LNCaP clone FGC (cell line): ENCODE data around the gene LRRN2.
"Not testable (repeated sequence)": the region's sequence is repeated elsewhere in the genome, so short reads cannot be mapped to it uniquely, and the experiment has no call there.

ENCODE experiments used
- DNase-seq: peaks from one replicate; pipeline ENCODE4 v3.0.0-alpha.2; 2011; ENCODE audit warnings: low read depth
- H3K4me3 ChIP-seq: 2 replicates; pipeline ENCODE4 v1.5.1; 2011; ENCODE audit warnings: mild to moderate bottlenecking, low read depth, low read length, control low read depth
- TF ChIP-seq, protein P1 (sequence below): IDR thresholded peaks from 2 replicates; pipeline ENCODE4 v1.5.1; 2012; ENCODE audit warnings: mild to moderate bottlenecking; ENCODE audit not compliant: control insufficient read depth, insufficient read depth; ENCODE audit errors: extremely low read depth

The LRRN2 gene

DNA sequence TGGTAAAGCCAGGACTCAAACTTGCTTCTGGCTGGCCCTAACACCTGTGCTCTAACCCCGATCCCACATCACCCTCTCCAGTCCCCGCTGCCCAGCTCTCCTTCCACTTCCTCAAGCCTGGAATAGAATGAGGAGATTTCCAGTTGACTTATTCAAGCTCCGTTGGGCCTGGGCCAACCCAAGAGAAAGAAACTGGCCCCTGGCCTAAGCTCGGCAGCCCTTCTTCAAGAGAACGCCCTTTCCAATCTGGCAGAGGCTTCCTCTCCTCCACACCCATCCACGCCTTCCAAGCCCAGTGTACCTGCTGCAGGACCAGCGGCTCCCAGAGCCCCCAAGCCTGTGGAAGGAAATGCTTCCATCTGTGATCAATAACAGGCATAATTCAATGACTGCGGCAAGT is 51.9 kb downstream of the LRRN2 start:
- no peak for DNase-seq
- TF ChIP-seq, protein P1, sequence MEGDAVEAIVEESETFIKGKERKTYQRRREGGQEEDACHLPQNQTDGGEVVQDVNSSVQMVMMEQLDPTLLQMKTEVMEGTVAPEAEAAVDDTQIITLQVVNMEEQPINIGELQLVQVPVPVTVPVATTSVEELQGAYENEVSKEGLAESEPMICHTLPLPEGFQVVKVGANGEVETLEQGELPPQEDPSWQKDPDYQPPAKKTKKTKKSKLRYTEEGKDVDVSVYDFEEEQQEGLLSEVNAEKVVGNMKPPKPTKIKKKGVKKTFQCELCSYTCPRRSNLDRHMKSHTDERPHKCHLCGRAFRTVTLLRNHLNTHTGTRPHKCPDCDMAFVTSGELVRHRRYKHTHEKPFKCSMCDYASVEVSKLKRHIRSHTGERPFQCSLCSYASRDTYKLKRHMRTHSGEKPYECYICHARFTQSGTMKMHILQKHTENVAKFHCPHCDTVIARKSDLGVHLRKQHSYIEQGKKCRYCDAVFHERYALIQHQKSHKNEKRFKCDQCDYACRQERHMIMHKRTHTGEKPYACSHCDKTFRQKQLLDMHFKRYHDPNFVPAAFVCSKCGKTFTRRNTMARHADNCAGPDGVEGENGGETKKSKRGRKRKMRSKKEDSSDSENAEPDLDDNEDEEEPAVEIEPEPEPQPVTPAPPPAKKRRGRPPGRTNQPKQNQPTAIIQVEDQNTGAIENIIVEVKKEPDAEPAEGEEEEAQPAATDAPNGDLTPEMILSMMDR, result no peak
- H3K4me3 ChIP-seq, result no peak overlapping the region

DNA sequence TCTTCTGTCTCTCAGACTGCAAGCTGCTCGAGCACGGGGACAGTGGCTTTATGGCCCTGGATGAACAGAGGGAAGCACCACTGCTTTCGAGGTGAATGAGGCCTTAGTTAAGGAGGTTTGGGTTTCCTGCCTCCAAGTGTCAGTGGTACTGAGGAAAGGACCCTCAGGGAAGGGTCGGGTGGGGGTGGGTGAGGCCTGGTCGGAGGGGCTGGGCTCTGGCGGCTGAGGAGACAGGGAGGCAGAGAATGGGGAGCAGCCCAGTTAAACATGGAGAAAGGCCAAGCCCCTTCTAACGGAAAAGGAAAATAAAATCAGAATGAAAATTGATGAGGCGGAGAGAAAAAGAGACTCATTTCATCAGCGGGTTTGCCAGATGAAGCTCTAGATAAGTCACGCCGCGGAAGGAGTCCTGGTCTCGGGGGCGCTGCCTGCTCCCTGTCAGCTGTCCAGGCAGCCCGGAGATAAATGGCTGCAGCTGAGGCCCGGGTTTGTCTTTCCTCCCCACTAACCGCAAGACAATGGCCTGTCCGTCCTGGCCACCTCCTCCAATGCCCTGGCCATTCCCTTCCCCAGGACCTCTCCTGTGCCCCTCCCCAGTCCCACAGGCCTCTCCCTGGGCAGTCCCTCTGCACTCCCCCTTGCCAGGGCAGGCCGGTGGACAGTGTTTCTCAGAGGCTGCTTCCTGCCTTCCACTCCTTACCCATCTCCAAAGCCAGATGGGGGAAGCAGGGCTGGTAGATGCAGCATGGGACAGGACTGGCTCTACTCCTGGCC is 55.2 kb downstream of the LRRN2 start:
- TF ChIP-seq, protein P1, result no peak
- no peak overlapping the region for H3K4me3 ChIP-seq
- DNase-seq, result no peak

DNA sequence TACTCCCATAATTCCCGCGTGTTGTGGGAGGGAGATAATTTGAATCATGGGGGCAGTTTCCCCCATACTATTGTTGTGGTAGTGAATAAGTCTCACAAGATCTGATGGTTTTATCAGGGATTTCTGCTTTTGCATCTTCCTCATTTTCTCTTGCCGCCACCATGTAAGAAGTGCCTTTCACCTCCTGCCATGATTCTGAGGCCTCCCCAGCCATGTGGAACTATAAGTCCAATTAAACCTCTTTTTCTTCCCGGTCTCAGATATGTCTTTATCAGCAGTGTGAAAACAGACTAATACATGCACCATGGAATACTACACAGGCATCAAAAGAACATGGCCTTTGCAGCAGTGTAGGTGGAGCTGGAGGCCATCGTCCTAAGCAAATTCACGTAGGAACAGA is 56.1 kb downstream of the LRRN2 start:
- not testable (repeated sequence) for H3K4me3 ChIP-seq, DNase-seq

DNA sequence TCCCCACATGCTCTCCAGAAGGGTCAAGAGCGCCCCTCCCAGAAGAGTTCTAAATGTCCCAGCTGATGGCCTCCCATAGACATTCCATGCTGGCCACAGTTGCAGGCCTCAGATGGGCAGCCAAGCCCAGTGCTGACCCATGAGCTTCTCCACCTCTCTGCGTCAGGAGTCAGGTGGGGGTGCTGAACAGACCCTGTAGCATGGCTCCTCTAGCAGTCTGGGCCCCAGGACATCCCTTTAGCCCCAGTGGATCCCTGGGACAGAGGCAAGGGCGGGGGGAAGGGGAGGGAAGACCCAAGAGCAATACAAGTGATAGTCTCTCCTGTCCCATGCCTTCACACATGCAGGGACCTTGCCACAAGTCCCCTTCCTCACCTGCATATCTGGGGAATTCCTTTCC is 56.7 kb downstream of the LRRN2 start:
- no peak for DNase-seq
- TF ChIP-seq, protein P1, result no peak
- no peak overlapping the region for H3K4me3 ChIP-seq

DNA sequence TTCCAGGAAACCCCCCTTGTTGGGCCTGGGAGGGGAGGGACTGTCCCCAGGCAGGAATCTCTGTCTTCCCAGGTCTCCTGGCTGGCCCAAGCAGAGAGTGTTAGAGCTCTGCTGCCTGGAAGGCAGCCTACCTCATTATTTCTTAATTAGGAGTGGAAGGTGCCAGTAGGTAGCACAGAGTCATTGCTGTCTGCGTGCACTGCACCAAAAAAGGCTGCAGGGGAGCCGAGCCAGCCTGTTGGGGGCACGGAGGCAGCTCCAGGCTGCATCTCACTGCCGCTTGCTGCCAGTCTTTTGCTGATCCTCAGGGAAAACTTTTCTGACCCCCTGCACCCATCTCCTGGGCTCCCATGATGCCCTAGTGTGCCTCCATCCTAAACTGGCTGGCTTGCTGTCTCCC is 58.1 kb downstream of the LRRN2 start:
- TF ChIP-seq, protein P1, result no peak
- no peak overlapping the region for H3K4me3 ChIP-seq
- DNase-seq, result no peak

DNA sequence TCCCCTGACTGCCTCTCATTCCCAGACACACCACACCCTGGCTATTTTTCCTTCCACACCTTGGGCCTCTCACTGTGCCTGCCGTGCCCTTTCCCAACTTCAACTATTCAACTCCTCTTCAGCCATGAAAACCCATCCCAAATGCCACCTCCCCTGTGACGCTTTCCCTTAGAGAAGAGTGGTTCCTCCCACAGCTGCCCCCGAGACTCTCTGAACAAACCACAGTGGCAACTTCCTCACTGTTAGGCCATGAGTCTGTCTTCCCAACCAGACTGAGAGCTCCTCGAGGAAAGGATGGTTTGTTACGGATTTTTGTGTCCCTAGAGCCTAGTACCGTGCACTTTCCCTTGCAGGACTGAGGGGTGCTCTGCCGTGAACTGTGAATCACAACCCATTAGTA is 59.2 kb downstream of the LRRN2 start:
- DNase-seq, result no peak
- no peak overlapping the region for H3K4me3 ChIP-seq
- TF ChIP-seq, protein P1, result no peak

DNA sequence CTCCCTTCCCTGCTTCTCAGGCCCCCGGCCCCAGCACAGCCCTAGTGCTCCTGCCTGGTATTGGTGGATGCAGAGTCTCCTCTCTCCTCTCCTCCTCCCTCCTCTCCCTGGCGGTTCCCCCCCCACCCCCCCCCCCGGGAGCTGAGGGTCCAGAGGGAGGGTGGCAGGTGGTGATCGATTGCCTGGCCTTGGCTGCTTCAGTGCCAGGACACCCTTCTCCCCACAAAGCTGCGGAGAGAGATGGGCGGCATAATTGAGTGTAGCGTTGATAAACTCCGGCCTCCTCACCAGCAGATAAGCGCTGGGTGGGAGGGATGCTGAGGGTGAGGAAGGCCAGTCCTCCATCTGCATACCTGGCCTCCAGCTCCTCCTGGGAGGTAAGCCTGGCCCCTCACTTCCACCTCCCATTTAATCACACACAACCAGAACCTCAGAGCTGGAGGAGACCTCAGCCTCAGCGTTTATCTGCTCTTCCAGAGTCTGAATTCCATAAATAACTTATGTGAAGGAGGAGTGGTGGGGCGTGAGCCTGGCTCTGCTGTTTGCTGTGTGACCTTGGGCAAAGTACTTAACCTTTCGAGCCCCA is 60.8 kb downstream of the LRRN2 start:
- DNase-seq, result no peak
- H3K4me3 ChIP-seq, result no peak overlapping the region
- TF ChIP-seq, protein P1, result no peak
